ENCODE data around the gene RASSF8. TPM values are rescaled to one million over a fixed set of nuclear protein-coding genes. Genes with fewer than 3 reads are reported as not detected.

The RASSF8 gene
- total and polyA plus RNA-seq, 2 experiments from 2014 or later: 11.5 to 30.6 TPM

DNA sequence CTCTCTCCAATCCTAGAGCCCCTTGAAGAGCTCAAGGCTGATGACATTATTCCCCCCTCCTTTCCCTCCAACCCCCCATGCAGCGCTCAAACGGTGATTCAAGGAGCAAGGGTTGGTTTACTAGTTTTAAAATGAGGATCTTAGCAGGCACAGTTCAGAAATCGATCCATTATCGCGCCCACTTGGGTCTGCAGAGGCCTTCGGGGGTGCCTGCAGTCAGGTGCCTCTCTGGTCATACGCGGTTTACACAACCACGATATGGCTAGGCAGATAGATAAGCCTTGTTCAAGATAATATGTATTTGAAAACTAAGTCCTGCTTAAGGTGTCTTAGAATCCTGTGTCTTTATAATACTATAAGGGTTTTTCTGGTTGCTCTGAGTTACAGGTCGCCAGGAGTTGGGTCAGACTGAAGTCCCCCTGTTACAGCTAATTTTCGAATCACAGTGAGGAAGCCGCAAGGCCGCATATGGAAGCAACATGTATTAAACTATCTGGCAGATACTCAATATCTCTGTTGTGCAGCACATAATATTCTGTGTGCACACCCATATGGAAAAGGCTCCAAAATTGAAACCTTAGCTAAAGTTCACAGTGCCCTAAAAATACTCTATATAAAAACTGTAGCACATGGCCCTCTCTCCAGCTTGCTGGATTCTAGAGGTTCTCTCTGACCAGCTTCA lies 156.4 kb downstream of the RASSF8 start (continued):
- TF ChIP-seq, protein P1, sequence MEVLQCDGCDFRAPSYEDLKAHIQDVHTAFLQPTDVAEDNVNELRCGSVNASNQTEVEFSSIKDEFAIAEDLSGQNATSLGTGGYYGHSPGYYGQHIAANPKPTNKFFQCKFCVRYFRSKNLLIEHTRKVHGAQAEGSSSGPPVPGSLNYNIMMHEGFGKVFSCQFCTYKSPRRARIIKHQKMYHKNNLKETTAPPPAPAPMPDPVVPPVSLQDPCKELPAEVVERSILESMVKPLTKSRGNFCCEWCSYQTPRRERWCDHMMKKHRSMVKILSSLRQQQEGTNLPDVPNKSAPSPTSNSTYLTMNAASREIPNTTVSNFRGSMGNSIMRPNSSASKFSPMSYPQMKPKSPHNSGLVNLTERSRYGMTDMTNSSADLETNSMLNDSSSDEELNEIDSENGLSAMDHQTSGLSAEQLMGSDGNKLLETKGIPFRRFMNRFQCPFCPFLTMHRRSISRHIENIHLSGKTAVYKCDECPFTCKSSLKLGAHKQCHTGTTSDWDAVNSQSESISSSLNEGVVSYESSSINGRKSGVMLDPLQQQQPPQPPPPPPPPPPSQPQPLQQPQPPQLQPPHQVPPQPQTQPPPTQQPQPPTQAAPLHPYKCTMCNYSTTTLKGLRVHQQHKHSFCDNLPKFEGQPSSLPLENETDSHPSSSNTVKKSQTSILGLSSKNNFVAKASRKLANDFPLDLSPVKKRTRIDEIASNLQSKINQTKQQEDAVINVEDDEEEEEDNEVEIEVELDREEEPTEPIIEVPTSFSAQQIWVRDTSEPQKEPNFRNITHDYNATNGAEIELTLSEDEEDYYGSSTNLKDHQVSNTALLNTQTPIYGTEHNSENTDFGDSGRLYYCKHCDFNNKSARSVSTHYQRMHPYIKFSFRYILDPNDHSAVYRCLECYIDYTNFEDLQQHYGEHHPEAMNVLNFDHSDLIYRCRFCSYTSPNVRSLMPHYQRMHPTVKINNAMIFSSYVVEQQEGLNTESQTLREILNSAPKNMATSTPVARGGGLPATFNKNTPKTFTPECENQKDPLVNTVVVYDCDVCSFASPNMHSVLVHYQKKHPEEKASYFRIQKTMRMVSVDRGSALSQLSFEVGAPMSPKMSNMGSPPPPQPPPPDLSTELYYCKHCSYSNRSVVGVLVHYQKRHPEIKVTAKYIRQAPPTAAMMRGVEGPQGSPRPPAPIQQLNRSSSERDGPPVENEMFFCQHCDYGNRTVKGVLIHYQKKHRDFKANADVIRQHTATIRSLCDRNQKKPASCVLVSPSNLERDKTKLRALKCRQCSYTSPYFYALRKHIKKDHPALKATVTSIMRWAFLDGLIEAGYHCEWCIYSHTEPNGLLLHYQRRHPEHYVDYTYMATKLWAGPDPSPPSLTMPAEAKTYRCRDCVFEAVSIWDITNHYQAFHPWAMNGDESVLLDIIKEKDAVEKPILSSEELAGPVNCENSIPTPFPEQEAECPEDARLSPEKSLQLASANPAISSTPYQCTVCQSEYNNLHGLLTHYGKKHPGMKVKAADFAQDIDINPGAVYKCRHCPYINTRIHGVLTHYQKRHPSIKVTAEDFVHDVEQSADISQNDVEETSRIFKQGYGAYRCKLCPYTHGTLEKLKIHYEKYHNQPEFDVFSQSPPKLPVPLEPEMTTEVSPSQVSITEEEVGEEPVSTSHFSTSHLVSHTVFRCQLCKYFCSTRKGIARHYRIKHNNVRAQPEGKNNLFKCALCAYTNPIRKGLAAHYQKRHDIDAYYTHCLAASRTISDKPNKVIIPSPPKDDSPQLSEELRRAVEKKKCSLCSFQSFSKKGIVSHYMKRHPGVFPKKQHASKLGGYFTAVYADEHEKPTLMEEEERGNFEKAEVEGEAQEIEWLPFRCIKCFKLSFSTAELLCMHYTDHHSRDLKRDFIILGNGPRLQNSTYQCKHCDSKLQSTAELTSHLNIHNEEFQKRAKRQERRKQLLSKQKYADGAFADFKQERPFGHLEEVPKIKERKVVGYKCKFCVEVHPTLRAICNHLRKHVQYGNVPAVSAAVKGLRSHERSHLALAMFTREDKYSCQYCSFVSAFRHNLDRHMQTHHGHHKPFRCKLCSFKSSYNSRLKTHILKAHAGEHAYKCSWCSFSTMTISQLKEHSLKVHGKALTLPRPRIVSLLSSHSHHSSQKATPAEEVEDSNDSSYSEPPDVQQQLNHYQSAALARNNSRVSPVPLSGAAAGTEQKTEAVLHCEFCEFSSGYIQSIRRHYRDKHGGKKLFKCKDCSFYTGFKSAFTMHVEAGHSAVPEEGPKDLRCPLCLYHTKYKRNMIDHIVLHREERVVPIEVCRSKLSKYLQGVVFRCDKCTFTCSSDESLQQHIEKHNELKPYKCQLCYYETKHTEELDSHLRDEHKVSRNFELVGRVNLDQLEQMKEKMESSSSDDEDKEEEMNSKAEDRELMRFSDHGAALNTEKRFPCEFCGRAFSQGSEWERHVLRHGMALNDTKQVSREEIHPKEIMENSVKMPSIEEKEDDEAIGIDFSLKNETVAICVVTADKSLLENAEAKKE (CRISPR knock-in tag; IDR thresholded peaks at IDR 0.05): no peak
- TF ChIP-seq ZNF114 (CRISPR knock-in tag; IDR thresholded peaks at IDR 0.05): no peak

DNA sequence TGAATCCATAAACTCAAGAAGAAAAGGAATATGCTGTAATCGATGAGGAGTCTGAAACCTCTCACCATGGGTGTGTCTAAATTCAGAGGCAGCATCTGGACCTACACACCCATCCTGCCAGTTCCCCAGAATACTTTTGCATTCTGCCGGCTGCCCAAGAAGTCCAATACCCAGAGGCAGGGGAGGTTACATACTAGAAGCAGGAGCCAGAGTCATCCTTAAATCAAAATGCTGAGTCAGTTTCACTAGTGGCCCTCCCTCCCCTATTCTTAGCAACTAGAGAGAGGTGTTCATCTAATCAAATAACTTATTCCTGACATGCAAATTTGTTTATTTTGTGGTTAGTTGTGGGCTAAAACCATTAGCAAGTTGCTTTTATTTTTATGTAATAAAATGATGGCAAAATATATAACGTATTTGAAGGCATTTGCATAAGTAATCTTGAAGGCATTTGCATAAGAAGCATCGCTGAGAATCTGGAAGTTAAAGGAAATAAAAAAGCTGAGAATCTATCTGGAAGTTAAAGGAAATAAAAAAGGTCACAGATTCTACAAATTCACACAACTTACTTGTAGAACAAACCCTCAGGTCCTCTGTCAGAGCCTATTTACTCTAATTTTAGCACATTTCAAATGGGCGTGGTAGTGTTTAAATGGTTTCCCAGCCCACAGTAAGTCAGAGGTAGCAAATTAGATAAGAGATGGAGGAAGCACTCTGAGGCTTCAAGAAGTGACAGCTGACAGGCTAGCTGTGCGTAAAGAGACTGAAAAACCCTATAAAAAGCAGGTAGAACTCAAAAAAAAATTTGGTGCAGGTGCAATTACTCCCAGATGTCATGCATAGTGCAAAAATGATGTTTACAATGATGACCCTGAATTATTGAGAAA lies 158.6 kb downstream of the RASSF8 start:
- H3K27me3 Mint-ChIP-seq (ENCODE audit: insufficient read depth, low read depth, poor library complexity): peaks cover 44% of the 10 kb centered on the region
- DNase-seq (ENCODE audit: low spot score): peak; percentile 22
- H3K4me1 ChIP-seq (ENCODE audit: insufficient read depth): peaks cover 52% of the 10 kb centered on the region
- peak overlapping the region; percentile 41 for H3K4me2 ChIP-seq
- no peaks in the 10 kb centered on the region; the same call in 1 of the 2 replicates for H3F3A ChIP-seq (replicated peaks; ENCODE audit: low read depth)
- H3K27ac ChIP-seq (ENCODE audit: low read depth): no peak overlapping the region
- no peak overlapping the region for H3K4me3 Mint-ChIP-seq
- no peaks in the 10 kb centered on the region for H3K9me2 ChIP-seq (ENCODE audit: insufficient read depth)
- no peaks in the 10 kb centered on the region for H3K79me2 ChIP-seq (replicated peaks; ENCODE audit: insufficient read depth)
- ATAC-seq: no peak
- H2AFZ ChIP-seq: no peak overlapping the region
- peaks cover 48% of the 10 kb centered on the region for H3K27me3 ChIP-seq (ENCODE audit: insufficient read depth)
- H3K27ac Mint-ChIP-seq: no peak overlapping the region
- no peaks in the 10 kb centered on the region for H3K9me3 Mint-ChIP-seq
- no peak overlapping the region for H3K4me3 ChIP-seq
- H4K20me1 ChIP-seq (replicated peaks; ENCODE audit: insufficient read depth): no peaks in the 10 kb centered on the region
- H3K36me3 ChIP-seq (ENCODE audit: insufficient read depth): no peaks in the 10 kb centered on the region
- peaks cover 61% of the 10 kb centered on the region for H3K4me1 Mint-ChIP-seq
- no peaks in the 10 kb centered on the region for H3K36me3 Mint-ChIP-seq (ENCODE audit: low read depth)
- TF ChIP-seq, protein P2, sequence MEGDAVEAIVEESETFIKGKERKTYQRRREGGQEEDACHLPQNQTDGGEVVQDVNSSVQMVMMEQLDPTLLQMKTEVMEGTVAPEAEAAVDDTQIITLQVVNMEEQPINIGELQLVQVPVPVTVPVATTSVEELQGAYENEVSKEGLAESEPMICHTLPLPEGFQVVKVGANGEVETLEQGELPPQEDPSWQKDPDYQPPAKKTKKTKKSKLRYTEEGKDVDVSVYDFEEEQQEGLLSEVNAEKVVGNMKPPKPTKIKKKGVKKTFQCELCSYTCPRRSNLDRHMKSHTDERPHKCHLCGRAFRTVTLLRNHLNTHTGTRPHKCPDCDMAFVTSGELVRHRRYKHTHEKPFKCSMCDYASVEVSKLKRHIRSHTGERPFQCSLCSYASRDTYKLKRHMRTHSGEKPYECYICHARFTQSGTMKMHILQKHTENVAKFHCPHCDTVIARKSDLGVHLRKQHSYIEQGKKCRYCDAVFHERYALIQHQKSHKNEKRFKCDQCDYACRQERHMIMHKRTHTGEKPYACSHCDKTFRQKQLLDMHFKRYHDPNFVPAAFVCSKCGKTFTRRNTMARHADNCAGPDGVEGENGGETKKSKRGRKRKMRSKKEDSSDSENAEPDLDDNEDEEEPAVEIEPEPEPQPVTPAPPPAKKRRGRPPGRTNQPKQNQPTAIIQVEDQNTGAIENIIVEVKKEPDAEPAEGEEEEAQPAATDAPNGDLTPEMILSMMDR (conservative IDR thresholded peaks at IDR 0.05; ENCODE audit: low read depth in 2 of 2): no peak
- TF ChIP-seq, protein P1 (CRISPR knock-in tag; IDR thresholded peaks at IDR 0.05): no peak
- no peak for TF ChIP-seq CREB1 (CRISPR knock-in tag; IDR thresholded peaks at IDR 0.05; ENCODE audit: low read depth)
